Naive thymus-derived CD8-positive, alpha-beta T cell (primary cell): ENCODE data around the gene FAM47E. TPM values are rescaled to one million over a fixed set of nuclear protein-coding genes. Genes with fewer than 3 reads are reported as not detected.

Experiments
- ATAC-seq, 2 donors: fragments of 150-1000 bp; cut with Tn5 transposase in 1 of 2; sonication (Bioruptor Pico), chemical (Tn5 transposase) in 1 of 2; 1 replicate in 1 of 2; 2 replicates in 1 of 2; pipeline ENCODE4 v1.10.0; 2021; ENCODE audit warnings: mild to moderate bottlenecking in 2 of 2, moderate library complexity in 2 of 2
- POLR2A ChIA-PET: fragments of 350-600 bp; sonication (Branson Sonifier 250); formaldehyde crosslinking; loops from one replicate; lab custom pipeline; 2021; ENCODE audit warnings: antibody characterized with exemption; lab: Charles Lee
- DNase-seq, 10 donors: peaks; one replicate each; pipeline versions ENCODE4 v3.0.0 to v3.0.0-alpha.2; 2020 to 2022
- H3K27ac Mint-ChIP-seq, 10 donors: one replicate each; pipeline ENCODE4 v1.8.0; 2020 to 2022; ENCODE audit warnings: mild to moderate bottlenecking in 10 of 10, mixed read lengths in 10 of 10, moderate library complexity in 4 of 10, inconsistent platforms in 1 of 10
- H3K27me3 Mint-ChIP-seq, 5 donors: one replicate each; pipeline ENCODE4 v1.8.0; 2021 to 2022; ENCODE audit warnings: mixed read lengths in 5 of 5
- H3K36me3 Mint-ChIP-seq, 3 donors: one replicate each; pipeline ENCODE4 v1.8.0; 2020 to 2022; ENCODE audit warnings: mixed read lengths in 3 of 3, mild to moderate bottlenecking in 2 of 3, inconsistent platforms in 1 of 3
- H3K4me1 Mint-ChIP-seq, 4 donors: one replicate each; pipeline ENCODE4 v1.8.0; 2021 to 2022; ENCODE audit warnings: mixed read lengths in 4 of 4
- H3K4me3 Mint-ChIP-seq, 10 donors: one replicate each; pipeline ENCODE4 v1.8.0; 2020 to 2022; ENCODE audit warnings: mild to moderate bottlenecking in 10 of 10, mixed read lengths in 10 of 10, moderate library complexity in 6 of 10, inconsistent platforms in 1 of 10
- H3K9me3 Mint-ChIP-seq, 9 donors: one replicate each; pipeline ENCODE4 v1.8.0; 2020 to 2022; ENCODE audit warnings: mixed read lengths in 9 of 9, mild to moderate bottlenecking in 3 of 9, inconsistent platforms in 1 of 9, moderate library complexity in 1 of 9
- polyA plus RNA-seq, 3 donors: library from polyadenylated mRNA; unstranded; fragments of 300-500 nt; fragmentation: Illumina TruSeq; gene quantifications; one replicate each; pipeline ENCODE4 v1.2.3, GENCODE V29; 2021
- total RNA-seq, 8 experiments: library from RNA in 2 of 8; stranded (reverse) in 2 of 8; gene quantifications; one replicate each; pipeline ENCODE4 v1.2.3 and lab custom pipeline; 2021 to 2026

FAM47E gene
- total and polyA plus RNA-seq, 5 experiments from 2014 or later, result 0.60 to 1.3 (median 0.64) TPM; not detected in 2

DNA sequence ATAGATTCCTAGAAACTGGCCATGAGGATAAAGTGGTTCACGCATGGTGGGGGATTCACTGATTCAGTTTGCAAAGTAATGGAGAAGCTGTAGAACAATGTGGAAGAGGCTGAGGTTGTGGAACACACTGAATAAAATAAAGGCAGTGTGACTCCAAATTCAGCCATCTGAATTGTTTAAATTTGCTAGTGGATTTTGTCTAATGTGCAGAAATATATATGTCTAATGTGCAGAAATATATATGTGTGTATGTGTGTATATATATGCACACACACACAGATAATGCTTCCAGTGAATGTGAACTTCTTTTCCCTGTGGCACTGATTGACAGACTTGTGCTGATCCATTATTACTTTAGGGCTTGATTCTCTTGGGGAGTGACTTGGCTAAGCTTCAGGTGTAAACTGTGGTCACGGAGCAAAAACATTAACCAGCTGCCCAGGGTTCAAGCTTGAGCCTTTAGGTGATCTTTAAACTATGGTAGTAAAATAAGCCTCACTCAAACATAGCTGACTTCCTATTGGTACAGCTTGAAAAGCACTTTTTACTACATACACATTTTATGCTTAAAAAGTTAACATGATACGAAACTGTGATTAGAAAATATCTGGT lies 58.5 kb downstream of the FAM47E start:
- Mint-ChIP-seq H3K36me3 (peaks cover 0 to 2% (median 0%) of the 10 kb centered on the region in 3 donors), H3K4me1 (peaks cover 8 to 19% (median 12%) of the 10 kb centered on the region in 4 donors)

GRCh38 chr4:76310683-76311082 lies 59.2 kb downstream of the FAM47E start:
- POLR2A ChIA-PET, result no interaction called here
- Mint-ChIP-seq H3K4me3 (no peak overlapping the region), H3K9me3 (peaks cover 0 to 10% (median 4%) of the 10 kb centered on the region in 9 donors), H3K27ac (peak overlapping the region in 2 of 10 donors; percentile 14 to 45), H3K27me3 (peaks cover 0 to 3% (median 0%) of the 10 kb centered on the region in 5 donors), H3K4me1 (peaks cover 3 to 13% (median 5%) of the 10 kb centered on the region in 4 donors), H3K36me3 (peaks cover 0 to 7% (median 0%) of the 10 kb centered on the region in 3 donors)
- DNase-seq (no peak), ATAC-seq (no peak)

More for the DNA sequence above, 58.5 kb downstream of the FAM47E start:
- Mint-ChIP-seq H3K27me3 (peaks cover 0 to 2% (median 0%) of the 10 kb centered on the region in 5 donors), H3K27ac (peak overlapping the region in 3 of 10 donors; percentile 41 to 45 (median 43)), H3K4me3 (no peak overlapping the region), H3K9me3 (peaks cover 0 to 4% (median 0%) of the 10 kb centered on the region in 9 donors)
- ATAC-seq, result no peak
- DNase-seq, result no peak
- POLR2A ChIA-PET, result no interaction called here

- Mint-ChIP-seq H3K4me3 (no peak overlapping the region), H3K27ac (no peak overlapping the region), H3K36me3 (peaks cover 0 to 18% (median 12%) of the 10 kb centered on the region in 3 donors), H3K4me1 (peaks cover 0 to 8% (median 1%) of the 10 kb centered on the region in 4 donors), H3K27me3 (peaks cover 0 to 3% (median under 1%) of the 10 kb centered on the region in 5 donors), H3K9me3 (peaks cover under 1 to 22% (median 15%) of the 10 kb centered on the region in 9 donors)
- POLR2A ChIA-PET, result no interaction called here
- DNase-seq, result no peak
- no peak for ATAC-seq
Observed at GRCh38 chr4:76311896-76312331, 60.4 kb downstream of the FAM47E start.

DNA sequence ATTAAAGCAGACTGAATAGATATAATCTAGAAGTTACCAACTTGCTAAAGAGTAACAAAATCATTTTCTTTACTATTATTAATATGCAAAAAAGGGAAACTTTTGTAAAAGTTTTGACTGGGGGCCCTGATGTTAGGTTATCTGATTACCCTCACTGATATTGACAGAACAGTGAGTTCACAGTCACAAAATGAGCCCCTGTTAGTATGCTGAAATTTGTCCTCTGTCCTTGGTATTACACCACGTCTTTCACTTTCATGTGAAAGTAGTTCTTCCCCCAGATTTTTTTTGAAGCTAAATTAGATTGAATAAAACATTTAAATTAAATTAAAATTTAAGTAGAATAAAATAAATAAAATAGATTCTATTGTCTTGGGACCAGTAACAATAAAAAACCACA lies 60.9 kb downstream of the FAM47E start:
- H3K9me3 Mint-ChIP-seq, result peaks cover 3 to 27% (median 17%) of the 10 kb centered on the region in 9 donors
- no peak overlapping the region for H3K4me3 Mint-ChIP-seq
- POLR2A ChIA-PET, result no interaction called here
- ATAC-seq (no peak), DNase-seq (no peak)
- peaks cover 0 to 6% (median 3%) of the 10 kb centered on the region in 5 donors for H3K27me3 Mint-ChIP-seq
- H3K36me3 Mint-ChIP-seq, result peaks cover 0 to 21% (median 16%) of the 10 kb centered on the region in 3 donors
- peaks cover 0 to 5% (median 0%) of the 10 kb centered on the region in 4 donors for H3K4me1 Mint-ChIP-seq
- H3K27ac Mint-ChIP-seq, result no peak overlapping the region

- peaks cover 4 to 35% (median 23%) of the 10 kb centered on the region in 9 donors for H3K9me3 Mint-ChIP-seq
- no peak for ATAC-seq
- no peak for DNase-seq
- POLR2A ChIA-PET, result no interaction called here
- H3K4me3 Mint-ChIP-seq, result no peak overlapping the region
- peaks cover 0 to under 1% (median 0%) of the 10 kb centered on the region in 4 donors for H3K4me1 Mint-ChIP-seq
- no peak overlapping the region for H3K27ac Mint-ChIP-seq
- H3K36me3 Mint-ChIP-seq, result peaks cover 0 to 21% (median 16%) of the 10 kb centered on the region in 3 donors
- H3K27me3 Mint-ChIP-seq, result peaks cover 0 to 12% (median 3%) of the 10 kb centered on the region in 5 donors
Observed at GRCh38 chr4:76313547-76313946, 62.0 kb downstream of the FAM47E start.

- ATAC-seq, result no peak
- POLR2A ChIA-PET, result no interaction called here
Observed at GRCh38 chr4:76315267-76315918, 63.9 kb downstream of the FAM47E start.

GRCh38 chr4:76316131-76316530 lies 64.6 kb downstream of the FAM47E start:
- H3K36me3 Mint-ChIP-seq, result peaks cover 0 to 24% (median 16%) of the 10 kb centered on the region in 3 donors
- ATAC-seq (no peak), DNase-seq (no peak)
- H3K4me1 Mint-ChIP-seq, result no peaks in the 10 kb centered on the region
- no peak overlapping the region for H3K27ac Mint-ChIP-seq
- H3K27me3 Mint-ChIP-seq, result peaks cover 0 to 20% (median 3%) of the 10 kb centered on the region in 5 donors
- peaks cover 7 to 50% (median 29%) of the 10 kb centered on the region in 9 donors for H3K9me3 Mint-ChIP-seq
- POLR2A ChIA-PET, result no interaction called here
- H3K4me3 Mint-ChIP-seq, result no peak overlapping the region

More at GRCh38 chr4:76315267-76315918, 63.9 kb downstream of the FAM47E start:
- Mint-ChIP-seq H3K27ac (no peak overlapping the region), H3K27me3 (peaks cover 0 to 18% (median 3%) of the 10 kb centered on the region in 5 donors), H3K36me3 (peaks cover 0 to 24% (median 16%) of the 10 kb centered on the region in 3 donors), H3K4me1 (no peaks in the 10 kb centered on the region), H3K9me3 (peaks cover 7 to 47% (median 28%) of the 10 kb centered on the region in 9 donors), H3K4me3 (no peak overlapping the region)
- DNase-seq, result no peak

DNA sequence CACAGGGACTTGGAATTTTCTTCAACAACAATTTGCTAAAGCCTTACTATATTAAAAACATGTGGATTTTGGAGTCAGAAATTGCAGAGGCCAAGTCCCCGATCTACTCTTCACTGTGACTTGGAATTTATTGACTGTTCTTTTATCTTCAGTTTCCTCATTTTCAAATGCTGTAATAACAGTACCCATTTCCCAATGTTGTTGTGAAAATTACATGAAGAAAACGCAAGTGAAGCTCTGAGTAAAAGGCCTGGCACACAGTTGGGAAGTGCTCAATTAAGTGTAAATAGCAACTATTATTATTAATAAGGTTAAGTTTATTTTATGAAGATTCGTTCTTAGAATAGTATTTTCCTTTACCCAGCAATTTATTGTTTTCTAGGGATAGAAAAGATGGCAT lies 70.7 kb downstream of the FAM47E start:
- Mint-ChIP-seq H3K4me3 (no peak overlapping the region), H3K9me3 (peaks cover 10 to 51% (median 29%) of the 10 kb centered on the region in 9 donors), H3K36me3 (peaks cover 0 to 14% (median 4%) of the 10 kb centered on the region in 3 donors), H3K4me1 (no peaks in the 10 kb centered on the region), H3K27ac (no peak overlapping the region), H3K27me3 (peaks cover 0 to 16% (median 0%) of the 10 kb centered on the region in 5 donors)
- POLR2A ChIA-PET, result no interaction called here
- no peak for DNase-seq
- no peak for ATAC-seq

DNA sequence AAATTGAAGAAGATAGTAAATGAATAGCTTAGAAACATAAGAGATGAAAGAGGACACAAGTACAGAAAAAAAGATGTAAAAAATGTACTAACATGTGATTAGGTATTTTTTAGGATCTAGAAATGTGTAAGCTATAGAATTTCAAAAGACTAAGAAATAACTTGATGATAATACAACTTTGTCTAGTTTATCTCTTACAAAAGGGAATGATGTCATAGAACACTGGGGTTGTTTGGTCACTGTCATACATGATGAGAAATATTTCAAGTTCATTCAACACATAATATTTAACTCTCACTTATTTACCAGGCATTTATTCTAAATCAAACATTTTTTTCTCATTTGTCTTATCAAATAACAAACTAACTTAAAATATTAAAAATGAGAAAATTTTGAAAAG lies 73.6 kb downstream of the FAM47E start:
- Mint-ChIP-seq H3K9me3 (peaks cover 11 to 48% (median 31%) of the 10 kb centered on the region in 9 donors), H3K27me3 (peaks cover 0 to 7% (median 4%) of the 10 kb centered on the region in 5 donors), H3K4me3 (no peak overlapping the region), H3K4me1 (no peaks in the 10 kb centered on the region), H3K36me3 (peaks cover 0 to 22% (median 7%) of the 10 kb centered on the region in 3 donors), H3K27ac (no peak overlapping the region)
- POLR2A ChIA-PET, result no interaction called here
- DNase-seq (no peak), ATAC-seq (no peak)

DNA sequence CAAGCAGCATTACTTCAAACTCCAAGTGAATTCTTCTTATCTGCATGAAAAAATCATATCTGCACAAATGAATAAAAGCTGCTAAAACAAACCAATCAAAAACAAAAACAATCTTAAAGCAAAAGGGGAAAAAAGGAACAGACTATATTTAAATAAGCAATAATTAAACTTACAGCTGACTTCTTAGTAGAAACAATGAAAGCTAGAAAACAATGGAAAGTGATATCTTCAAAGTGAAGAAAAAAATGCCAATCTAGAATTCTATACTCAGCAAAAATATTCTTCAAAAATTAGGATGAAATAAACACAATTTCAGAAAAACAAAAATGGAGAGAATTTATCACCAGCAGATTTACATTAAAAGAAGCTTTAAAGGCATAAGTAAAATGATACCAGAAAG lies 75.0 kb downstream of the FAM47E start:
- no peak overlapping the region for H3K4me3 Mint-ChIP-seq
- H3K9me3 Mint-ChIP-seq, result peaks cover 6 to 41% (median 26%) of the 10 kb centered on the region in 9 donors
- DNase-seq, result no peak
- no peak overlapping the region for H3K27ac Mint-ChIP-seq
- H3K36me3 Mint-ChIP-seq, result peaks cover 0 to 22% (median 3%) of the 10 kb centered on the region in 3 donors
- no peak for ATAC-seq
- no peaks in the 10 kb centered on the region for H3K4me1 Mint-ChIP-seq
- POLR2A ChIA-PET, result no interaction called here
- peaks cover 0 to 5% (median 2%) of the 10 kb centered on the region in 5 donors for H3K27me3 Mint-ChIP-seq
